ENCODE data around the gene FSTL3. TPM values are rescaled to one million over a fixed set of nuclear protein-coding genes. Genes with fewer than 3 reads are reported as not detected.

The FSTL3 gene
- total and polyA plus RNA-seq, 10 of the 15 experiments (the other 5 are each of a cell fraction or from before 2014, with no cell fraction given) = 0.42 to 13.5 (median 3.6) TPM

GRCh38 chr19:662962-663681 lies 13.1 kb upstream of the FSTL3 start, which contains the start of gene RNF126 (continued):
- peak; percentile 40; the same call in 1 of the 2 replicates for TF ChIP-seq MAX (IDR thresholded peaks at IDR 0.05; ENCODE audit: low read depth, low read length)
- TF ChIP-seq SKIL (IDR thresholded peaks at IDR 0.05; ENCODE audit: low read depth, poor library complexity, severe bottlenecking) = no peak
- peak; percentile 32; the same call in 1 of the 2 replicates for TF ChIP-seq REST (IDR thresholded peaks at IDR 0.05; ENCODE audit: low read depth, low read length)
- TF ChIP-seq POLR2AphosphoS5 (IDR thresholded peaks at IDR 0.05; ENCODE audit: low read length) = peak; percentile 42; the same call in 1 of the 2 replicates
- TF ChIP-seq E2F4 (IDR thresholded peaks at IDR 0.05; ENCODE audit: low read depth, low read length) = no peak
- TF ChIP-seq NKRF (conservative IDR thresholded peaks at IDR 0.05) = peak; percentile 64
- no peak for TF ChIP-seq CEBPZ (IDR thresholded peaks at IDR 0.05; ENCODE audit: low read depth, low read length)
- TF ChIP-seq JUNB (IDR thresholded peaks at IDR 0.05) = no peak
- TF ChIP-seq DPF2 (IDR thresholded peaks at IDR 0.05) = peak; percentile 35; the same call in 1 of the 2 replicates
- TF ChIP-seq ZBTB40 (IDR thresholded peaks at IDR 0.05; ENCODE audit: borderline replicate concordance) = no peak

Data from GM12878 (cell line).